ENCODE measurements around the gene TUBA8. TPM values are rescaled to one million over a fixed set of nuclear protein-coding genes. Genes with fewer than 3 reads are reported as not detected.

The TUBA8 gene
- total RNA-seq, 1 experiment from 2014 or later = 0.13 TPM

DNA sequence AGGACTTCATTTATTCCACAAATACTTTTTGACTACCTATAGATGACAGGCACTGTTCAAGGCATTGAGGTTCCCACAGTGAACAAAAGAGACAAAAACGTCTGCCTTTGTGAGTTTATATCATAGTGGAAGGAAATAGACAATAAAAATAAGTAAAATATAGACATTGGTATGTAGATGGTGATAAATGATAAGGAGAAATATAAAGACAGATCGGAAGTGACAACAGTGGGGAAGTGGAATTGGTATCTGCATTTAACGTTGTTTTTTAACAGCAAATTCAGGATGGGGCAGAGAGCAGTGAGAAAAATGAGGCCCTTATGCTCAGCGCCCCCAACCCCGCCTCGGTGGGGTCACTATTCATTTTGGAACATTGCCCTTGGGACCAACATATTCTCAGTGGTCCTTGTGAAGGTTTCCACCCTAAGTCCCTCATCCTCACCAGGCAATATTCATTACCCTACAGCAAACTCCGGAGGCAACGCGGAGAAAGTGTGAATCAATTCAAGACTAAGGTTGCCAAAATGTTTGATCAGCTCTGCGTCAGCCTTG, 33.4 kb upstream of the TUBA8 start:
- DNase-seq (ENCODE audit: low spot score) = no peak

DNA sequence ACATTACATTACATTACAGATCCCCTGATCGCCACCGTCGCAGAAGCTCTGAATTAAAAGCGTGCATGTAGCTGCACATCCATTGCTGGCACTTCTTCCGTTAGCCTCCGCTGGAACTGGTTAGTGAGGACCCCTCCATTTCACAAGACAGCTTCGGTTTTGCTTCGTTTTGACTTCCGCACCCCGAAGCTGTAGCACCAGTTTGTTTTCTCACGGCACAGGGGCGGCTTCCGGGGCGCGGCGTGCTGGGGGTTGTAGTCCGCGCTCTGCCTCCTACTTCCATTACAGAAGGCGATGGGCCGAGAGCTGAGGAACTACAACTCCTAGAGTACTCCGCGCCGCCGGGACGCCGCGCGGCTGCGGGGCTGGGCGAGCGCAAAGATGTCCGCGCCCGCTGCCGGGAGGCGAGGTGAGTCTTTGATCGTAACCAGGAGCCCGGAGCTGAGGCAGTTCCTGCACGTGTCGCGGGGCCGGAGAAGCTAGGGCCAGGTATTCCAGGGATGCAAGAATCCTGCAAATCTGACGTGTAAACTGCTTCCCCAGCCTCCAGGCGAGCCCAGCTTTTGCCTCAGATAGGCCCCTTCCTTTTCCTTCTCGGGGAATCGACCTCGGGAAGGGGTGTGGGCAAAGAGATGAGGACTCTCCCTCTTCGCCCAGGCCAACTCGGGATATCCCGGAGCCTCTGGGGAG, 32.8 kb upstream of the TUBA8 start, which contains the start of gene PEX26:
TSS of gene PEX26 (plus strand) at position 352 of the 690 bp plus-strand sequence. CDS start 387 bp downstream, outside the sequence.
- peak; percentile 87 for DNase-seq (ENCODE audit: low spot score)

DNA sequence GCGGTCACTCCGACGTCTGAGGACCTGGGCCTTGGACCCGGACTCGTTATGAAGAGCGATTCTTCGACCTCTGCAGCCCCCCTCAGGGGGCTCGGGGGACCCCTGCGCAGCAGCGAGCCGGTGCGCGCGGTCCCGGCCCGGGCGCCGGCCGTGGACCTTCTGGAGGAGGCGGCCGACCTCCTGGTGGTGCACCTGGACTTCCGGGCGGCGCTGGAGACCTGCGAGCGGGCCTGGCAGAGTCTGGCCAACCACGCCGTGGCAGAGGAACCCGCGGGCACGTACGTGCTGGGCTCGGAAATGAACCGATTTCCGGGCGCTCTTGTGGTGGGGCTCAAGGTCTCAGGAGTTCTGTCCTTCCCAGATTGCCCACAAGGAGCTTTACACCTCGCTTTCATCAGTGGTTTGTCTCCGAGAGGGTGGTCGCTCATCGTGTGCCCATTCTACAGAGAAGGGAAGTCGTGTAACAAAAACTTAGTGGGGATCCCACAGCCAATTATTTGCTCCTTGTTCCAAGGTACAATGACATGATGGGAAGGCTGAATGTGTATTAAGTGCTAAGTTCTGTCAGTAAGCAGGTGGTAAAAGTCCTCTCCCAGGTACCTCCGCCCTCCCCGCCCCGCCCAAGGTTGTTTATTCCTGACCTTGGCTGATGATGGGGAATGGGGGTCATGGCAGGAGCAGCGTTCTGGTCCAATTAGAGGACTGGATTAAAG, 32.1 kb upstream of the TUBA8 start:
- peak; percentile 55 for DNase-seq (ENCODE audit: low spot score)

DNA sequence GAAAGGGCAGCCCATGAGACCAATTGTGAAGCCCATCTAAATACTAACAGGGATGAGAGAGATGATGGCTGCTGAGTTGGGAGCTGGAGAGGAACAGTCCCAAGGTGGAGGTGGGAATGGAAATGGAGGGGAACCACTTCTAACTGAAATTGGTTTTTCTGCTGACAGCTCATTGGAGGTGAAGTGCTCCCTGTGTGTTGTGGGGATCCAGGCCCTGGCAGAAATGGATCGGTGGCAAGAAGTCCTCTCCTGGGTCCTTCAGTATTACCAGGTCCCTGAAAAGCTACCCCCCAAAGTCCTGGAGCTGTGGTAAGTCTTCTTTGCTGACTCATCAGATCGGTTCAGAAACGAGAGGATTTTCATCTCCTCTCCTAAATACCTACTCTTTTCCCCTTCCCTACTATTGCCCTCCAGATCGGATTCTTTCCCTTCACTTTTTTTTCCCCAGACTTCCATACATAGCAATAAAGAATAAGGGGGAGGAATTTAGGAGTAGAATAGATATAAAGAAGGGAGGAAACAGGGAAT, 30.8 kb upstream of the TUBA8 start:
- no peak for DNase-seq (ENCODE audit: low spot score)

DNA sequence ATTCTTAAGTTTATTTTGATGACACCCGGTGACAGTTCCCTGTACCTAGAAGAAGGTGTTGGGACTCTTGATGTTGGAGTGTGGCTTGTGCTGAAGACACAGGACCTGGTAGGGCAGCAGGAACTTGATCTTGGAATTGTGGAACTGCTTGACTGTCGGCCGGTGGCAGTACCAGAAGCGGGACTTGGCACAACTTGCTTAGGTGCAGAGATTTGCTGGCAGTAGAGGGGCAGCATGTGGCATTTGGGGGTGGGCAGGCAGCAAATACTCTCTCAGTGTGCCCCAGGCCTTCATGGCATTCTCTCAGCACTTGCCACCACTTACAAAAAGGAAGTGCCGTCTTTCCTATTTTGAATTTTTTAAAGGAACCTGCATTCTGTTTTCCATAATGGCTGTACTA, 29.2 kb upstream of the TUBA8 start:
- no peak for DNase-seq (ENCODE audit: low spot score)

DNA sequence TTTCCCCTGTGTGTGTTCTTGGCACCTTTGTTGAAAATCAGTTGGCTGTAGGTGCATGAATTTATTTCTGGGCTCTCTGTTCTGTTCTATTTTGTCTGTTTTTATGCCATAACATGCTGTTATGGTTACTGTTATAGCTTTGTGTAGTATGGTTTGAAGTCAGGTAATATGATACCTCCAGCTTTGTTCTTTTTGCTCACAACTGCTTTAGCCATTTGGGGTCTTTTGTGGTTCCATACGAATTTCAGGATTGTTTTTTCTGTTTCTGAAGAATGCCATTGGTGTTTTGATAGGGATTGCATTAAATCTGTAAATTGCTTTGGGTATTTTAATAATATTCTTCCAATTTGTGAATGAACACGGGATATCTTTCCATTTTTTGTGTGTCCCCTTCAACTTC, 28.1 kb upstream of the TUBA8 start:
- DNase-seq (ENCODE audit: low spot score) = no peak

DNA sequence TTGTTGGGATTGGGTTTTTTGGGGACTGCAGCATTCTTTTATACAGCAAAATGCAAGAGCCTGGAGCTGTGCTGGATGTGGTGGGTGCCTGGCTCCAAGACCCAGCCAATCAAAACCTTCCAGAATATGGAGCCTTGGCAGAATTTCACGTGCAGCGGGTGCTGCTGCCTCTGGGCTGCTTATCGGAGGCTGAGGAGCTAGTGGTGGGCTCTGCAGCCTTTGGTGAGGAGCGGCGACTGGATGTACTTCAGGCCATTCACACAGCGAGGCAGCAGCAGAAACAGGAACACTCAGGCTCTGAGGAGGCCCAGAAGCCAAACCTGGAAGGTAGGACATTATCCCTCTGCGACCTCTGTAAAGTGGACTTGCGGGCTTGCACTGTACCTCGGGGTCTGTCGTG, 27.2 kb upstream of the TUBA8 start:
- no peak for DNase-seq (ENCODE audit: low spot score)

DNA sequence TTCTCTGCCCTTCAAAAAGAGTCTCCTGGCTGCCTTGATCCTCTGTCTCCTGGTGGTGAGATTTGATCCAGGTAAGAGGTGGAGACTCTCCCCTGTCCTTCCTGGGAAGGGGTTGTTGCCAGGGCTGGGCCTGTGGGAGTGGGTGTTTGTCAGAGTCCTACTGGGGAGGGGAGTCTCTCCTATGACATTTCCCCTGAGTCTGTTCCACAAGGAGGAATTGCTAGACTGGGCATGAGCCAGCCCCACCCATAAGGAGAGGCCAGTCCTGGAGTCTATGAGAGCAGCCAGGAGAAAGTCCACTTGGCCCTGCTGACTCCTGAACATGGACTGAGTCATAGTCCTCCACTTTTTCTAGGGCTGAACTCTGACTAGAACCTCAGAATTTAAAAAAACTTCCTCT, 25.4 kb upstream of the TUBA8 start:
- no peak for DNase-seq (ENCODE audit: low spot score)

DNA sequence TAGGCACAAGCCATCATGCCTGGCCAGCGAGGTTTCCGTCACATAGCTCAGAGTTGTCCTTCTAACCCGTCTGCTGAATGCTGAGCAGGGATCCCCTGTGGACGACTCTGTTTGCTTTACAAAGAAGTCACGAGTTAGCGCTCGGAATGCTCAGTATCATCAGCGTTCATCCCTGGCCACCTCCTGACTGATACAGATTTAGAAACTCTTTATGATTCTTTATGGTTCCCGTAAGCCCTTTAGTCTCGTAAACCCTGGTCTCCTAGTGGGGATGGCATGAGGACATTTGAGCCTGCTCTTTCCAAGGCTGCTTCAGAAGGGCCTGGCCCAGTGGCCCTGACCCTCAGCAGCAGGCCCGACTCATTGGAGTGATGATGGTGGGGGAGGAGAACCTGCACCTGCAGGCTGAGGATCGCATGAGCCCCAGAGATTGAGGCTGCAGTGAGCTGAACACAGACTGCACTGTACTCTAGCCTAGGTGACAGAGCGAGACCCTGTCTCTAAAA, 23.2 kb upstream of the TUBA8 start:
- DNase-seq (ENCODE audit: low spot score) = no peak

DNA sequence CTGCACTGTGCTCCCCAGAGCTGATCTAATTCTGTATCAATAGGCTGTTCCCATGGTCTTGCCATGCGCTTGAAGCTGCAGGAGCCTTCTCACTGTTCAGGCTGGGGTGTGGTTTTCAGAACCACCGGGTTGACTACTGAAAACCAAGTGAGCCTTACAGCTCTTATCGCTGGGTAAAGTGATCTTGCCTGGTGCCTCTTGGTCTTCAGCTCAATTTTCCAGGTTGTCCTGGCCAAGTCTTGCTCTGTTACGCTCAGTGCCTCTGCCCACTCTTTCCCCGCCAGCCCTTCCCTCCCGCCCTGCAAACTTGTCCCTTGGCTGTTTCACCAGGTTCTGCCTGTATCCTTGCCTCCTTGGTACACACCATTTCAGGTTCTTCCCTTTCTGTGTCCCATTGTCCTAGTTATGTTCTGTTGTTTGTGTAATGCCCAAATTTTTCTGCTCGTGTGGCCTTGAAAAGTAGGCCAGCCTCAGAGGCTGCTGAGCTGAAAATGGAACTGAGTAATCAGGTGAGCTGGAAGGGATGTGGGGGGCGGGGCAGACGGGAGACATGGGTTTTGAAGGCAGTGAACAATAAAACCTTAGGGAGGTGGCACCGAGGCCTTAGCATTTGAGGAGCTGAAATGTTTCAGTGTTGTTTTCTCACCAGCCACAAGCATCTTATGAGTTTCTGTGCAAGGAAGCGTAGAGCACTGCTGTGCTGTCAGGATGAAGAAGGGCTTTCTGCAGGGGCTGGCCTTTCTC, 21.6 kb upstream of the TUBA8 start:
- DNase-seq (ENCODE audit: low spot score) = no peak

DNA sequence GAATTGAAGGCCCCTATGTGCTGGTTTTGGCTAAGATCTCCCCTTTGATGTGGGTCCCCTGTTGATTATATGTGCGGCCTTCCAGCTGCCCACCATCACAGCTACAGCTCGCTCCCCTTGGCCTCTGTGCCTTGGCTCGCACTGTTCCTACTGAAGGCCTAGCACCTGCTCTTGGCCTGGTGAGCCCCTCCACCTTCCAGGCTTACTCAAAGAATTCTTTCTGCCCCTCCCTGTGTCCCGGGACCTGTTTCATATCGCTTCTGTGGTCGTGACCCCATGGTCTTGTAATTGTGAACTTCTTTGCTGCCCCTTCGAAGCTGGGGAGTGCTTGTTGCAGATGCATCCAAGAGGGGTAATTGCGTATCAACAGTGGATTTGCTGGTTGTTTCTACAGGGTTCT, 20.3 kb upstream of the TUBA8 start:
- DNase-seq (ENCODE audit: low spot score) = no peak

DNA sequence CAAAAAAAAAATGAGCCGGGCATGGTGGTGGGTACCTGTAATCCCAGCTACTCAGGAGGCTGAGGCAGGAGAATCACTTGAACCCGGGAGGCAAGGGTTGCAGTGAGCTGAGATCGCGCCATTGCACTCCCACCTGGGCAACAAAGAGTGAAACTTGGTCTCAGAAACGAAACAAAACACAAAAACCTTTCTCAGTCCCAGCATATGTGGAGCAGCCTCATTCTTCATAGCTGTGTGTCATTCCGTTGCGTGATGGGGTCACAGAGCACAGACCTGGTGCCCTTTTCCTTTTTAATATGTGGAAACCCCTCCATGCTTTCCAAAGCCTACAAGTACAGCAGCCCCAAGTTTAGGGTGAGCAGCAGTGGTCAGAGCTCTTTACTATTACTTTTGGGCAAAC, 19.1 kb upstream of the TUBA8 start:
- no peak for DNase-seq (ENCODE audit: low spot score)

DNA sequence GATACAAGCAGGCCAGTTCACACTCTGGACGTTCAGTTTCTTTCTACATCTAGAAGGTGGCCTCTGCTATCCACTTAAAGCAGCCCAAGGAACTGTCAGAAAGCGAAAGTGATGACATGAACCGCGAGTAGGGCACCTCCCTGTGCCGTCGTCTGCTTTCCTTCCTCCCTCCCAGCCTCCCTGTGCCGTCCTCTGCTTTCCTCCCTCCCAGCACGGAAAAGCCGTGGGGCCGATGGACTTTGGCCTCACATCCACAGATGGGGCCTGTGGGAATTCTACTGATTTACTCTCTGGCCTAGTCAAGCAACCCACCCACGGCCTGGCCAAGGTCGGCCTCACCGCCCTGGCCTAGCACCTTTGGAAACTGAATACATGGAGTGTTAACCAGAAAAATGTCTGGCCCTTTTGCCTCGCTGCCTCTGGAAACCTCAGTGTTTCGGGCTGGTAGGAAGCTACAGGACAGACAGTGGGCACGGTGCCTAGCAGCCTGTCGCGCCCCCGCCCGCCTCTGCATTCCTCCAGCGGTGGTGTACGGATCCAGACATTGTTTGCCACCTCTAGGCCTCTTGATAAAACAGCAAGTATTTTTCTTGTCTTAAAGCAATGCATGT, 18.6 kb upstream of the TUBA8 start:
- DNase-seq (ENCODE audit: low spot score) = peak; percentile 64

DNA sequence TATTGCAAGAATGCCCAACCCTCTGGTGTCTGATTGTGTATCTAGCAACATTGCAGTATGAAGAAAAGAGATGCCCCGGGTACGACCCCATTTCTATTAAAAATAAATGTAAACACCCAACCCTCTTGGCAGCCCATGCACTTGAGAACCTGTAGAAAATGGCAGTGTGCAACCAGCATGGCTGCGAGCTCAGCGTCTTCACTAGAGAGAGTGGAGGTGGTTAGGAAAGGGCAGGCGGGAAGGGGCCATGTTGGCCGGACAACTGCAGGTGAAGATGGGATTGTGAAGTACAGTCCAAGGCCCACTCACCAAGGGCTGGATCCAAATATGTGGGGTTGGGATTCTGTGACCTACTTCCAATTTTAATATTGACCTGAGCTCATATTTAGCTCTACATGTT, 16.9 kb upstream of the TUBA8 start:
- DNase-seq (ENCODE audit: low spot score) = no peak

DNA sequence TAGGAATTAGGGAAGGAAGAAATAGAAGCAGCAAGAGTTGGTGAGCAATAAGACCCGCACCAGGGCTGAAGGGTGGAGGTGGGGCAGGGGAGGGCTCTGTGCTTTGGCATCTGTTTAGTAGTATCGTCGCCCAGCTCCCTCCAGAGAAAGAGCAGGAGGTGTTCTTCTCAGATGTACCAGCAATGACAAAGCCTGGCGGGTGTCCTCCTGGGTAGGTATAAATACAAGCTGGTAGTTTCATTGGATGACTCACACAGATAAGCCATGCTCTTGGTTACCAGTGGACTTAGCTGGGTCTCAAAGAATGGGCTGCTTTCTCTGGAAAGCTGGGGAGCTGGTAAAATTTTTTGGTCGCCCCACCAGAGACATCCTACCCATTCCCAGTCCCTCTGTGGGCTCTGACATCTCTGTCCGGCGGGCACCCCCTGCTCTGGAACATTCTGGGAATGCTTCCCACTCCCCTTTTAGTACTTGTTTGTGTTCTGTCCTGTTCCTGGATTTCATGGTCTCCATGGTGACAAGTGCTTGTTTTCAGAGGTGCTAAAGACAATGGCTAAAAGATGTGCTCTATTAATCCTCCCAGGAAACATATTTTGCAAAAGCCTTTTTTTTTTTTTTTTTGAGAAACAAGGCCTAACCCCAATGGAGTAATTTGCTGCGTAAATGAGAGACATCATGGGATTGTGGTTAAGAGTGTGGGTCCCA, 15.4 kb upstream of the TUBA8 start:
- no peak for DNase-seq (ENCODE audit: low spot score)

DNA sequence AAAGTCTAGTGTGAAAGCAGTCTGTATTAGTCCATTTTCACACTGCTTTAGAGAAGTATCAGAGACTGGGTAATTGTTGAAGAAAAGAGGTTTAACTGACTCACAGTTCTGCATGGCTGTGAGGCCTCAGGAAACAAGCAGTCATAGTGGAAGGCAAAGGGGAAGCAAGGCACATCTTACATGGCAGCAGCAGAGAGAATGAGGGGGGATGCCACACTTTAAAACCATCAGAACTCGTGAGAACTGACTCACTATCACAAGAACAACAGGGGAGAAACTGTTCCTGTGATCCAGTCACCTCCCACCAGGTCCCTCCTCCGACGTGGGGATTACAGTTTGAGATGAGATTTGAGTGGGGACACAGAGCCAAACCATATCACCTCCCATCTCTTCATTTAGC, 13.8 kb upstream of the TUBA8 start:
- DNase-seq (ENCODE audit: low spot score) = no peak

DNA sequence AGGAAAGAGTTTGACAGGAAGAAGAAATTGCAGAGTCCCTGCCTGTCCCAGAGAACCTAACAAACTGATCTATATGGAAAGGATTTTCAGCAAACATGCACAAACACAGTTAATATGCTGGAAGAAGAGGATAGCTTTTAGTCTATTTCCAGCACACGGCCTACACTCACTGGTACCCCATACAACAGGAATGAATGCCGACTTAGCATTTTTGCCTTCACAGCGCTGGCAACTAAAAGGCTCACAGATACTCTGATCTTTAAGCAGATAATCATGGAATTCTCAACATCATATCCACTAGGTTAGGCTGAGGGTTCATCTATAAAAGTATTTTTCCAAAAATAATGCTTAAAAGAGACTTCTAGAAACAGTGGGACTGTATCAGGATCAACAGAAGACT, 9.8 kb upstream of the TUBA8 start:
- no peak for DNase-seq (ENCODE audit: low spot score)

DNA sequence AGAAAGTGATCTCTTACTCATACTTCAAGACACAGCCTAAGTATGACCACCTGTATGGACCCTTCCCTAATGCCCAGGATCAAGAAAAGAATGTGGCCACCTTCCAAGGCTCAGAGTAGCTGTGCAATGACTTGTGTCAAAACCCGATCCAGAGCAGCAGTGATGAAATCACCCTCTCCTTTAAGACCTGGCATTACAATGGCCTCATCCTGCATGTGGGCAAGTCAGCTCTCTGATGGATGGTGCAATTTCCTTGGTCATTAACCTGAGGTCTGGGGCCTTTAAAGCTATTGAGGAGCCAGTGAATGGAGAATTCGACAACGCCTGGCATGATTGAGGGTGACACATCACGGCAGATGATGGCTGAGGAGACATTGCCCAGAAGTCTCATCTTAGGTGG, 9.1 kb upstream of the TUBA8 start:
- DNase-seq (ENCODE audit: low spot score) = no peak

DNA sequence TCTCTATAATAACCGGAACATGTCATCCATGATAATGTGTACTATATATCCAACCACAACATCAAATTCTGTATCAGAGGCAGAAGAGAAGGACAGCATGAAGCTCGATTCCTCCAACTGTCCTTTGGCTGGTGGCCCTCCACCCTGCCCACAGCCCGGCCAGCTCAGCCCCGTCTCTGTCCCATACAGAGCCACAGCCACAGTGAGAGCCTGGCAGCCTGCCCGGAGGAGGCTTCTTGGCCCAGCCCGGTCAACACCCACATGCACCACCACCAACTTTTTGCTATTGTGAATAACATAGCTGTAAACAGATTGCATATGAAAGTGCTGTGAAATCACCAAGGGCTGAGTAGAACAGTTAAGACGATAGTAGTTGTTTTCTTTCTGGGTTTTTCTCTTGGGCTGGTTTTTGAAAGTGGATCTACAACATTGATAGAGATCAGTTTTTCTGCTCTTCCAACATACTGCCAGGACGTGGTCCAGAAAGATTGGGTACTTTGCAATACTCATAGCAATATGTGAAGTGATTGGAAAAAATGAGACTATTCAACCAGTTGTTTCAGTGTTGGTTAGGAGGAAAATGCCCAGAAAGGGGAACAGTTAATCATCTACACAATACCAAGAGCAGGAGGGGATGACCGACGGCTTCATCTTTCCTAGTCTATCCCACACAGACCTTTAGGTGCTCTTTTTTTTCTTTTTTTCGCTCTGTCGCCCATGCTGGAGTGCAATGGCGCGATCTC, 6.9 kb upstream of the TUBA8 start:
- DNase-seq (ENCODE audit: low spot score) = no peak

DNA sequence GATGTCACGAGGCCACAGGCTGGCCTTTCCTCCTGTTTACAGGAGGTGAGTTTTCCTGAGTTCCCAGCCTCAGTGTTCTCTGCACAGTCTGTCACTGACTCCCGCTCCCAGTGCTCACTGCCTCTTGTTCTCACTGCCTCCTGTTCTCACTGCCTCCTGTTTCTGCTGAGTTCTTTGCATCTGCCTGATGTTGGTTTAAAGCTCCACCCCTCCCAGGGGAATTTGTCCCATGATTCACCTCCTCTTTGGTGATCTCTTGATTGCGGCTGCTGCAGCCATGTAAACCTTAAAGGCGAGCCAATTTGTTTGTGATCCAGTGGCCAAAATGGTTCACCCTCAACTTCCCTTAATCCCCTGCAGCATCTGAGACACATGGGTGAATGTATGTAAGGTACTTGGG, 6.0 kb upstream of the TUBA8 start:
- no peak for DNase-seq (ENCODE audit: low spot score)

Data from HT-29 (cell line).